AG04449 (cell line): ENCODE results near the gene DHX38.

Source experiments
- CTCF ChIA-PET: fragments of 350-600 bp; formaldehyde crosslinking; extraction: SDS; loops from one replicate; lab custom pipeline; 2021; ENCODE audit warnings: antibody characterized with exemption; lab: Yijun Ruan, JAX
- POLR2A ChIA-PET: fragments of 400-600, 350-600 bp; formaldehyde crosslinking; extraction: SDS; loops from one replicate; lab custom pipeline; 2020; ENCODE audit warnings: antibody characterized with exemption, inconsistent platforms; lab: Yijun Ruan, JAX
- DNase-seq: peaks from one replicate; pipeline ENCODE4 v3.0.0-alpha.2; 2010; ENCODE audit warnings: low read depth, low spot score
- H3K4me3 ChIP-seq: 2 replicates; pipeline ENCODE4 v1.5.1; 2011; ENCODE audit warnings: low read depth, mild to moderate bottlenecking, control low read depth, low read length
- TF ChIP-seq, protein P1 (sequence below): IDR thresholded peaks from one replicate; pipeline ENCODE4 v1.5.1; 2011; ENCODE audit warnings: mild to moderate bottlenecking, moderate library complexity, low read length, control low read depth, inconsistent platforms; ENCODE audit not compliant: insufficient read depth; ENCODE audit errors: missing control alignments

DHX38 gene

DNA sequence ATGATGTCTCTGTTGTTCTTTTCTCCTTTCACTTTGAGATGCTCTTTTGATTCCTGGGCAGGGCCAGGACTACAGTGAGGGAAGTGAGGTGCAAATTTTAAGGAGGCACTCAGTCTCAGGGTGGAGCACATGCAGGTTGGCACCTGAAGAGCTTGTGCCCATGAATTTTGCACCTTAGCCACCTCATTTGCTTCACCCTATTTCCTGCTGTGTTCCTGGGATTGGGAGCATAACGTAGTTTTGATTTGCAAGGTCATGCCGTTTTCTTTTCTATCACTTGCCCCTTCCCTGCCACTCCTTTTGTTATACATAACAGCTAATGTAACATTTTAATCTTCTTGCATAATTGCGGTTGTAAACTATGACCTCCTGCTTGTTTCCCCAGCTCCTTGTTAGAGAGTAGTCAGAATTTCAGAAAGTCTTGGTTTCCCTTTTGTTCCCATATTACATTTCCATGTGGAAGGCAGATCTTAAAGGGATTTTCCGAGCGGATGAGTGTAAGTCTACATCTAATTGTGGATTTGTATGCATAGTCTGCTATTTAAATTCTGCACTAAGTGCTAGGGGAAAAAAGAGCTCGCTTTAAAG, 68.6 kb downstream of the DHX38 start:
- TF ChIP-seq, protein P1, sequence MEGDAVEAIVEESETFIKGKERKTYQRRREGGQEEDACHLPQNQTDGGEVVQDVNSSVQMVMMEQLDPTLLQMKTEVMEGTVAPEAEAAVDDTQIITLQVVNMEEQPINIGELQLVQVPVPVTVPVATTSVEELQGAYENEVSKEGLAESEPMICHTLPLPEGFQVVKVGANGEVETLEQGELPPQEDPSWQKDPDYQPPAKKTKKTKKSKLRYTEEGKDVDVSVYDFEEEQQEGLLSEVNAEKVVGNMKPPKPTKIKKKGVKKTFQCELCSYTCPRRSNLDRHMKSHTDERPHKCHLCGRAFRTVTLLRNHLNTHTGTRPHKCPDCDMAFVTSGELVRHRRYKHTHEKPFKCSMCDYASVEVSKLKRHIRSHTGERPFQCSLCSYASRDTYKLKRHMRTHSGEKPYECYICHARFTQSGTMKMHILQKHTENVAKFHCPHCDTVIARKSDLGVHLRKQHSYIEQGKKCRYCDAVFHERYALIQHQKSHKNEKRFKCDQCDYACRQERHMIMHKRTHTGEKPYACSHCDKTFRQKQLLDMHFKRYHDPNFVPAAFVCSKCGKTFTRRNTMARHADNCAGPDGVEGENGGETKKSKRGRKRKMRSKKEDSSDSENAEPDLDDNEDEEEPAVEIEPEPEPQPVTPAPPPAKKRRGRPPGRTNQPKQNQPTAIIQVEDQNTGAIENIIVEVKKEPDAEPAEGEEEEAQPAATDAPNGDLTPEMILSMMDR: no peak
- no peak for DNase-seq
- CTCF ChIA-PET: no interaction called here
- H3K4me3 ChIP-seq: no peak overlapping the region
- POLR2A ChIA-PET: no interaction called here
